ENCODE results near the gene COG2.
"Not testable (repeated sequence)": the region's sequence is repeated elsewhere in the genome, so short reads cannot be mapped to it uniquely, and the experiment has no call there.

The COG2 gene

DNA sequence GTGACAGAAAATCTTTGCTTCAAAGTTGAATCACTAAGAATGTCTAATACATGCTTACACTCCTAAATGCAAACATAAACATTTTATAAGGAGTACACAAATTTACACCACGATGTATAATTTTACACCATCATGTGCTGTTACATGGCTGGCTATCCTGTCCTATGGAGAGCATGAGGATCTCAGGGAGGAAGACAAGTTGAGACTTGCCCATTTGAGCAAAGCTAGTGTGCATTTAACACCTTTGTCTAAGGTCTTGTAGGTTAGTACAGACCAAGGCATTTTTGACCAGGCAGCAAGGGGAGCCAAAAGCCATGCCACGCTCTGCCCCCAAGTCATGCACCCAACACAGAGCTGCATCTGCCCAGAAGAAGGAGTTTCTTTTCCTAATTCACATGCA lies 14.5 kb upstream of the COG2 start:
- DNase-seq (ENCODE audit: low read depth): no peak

DNA sequence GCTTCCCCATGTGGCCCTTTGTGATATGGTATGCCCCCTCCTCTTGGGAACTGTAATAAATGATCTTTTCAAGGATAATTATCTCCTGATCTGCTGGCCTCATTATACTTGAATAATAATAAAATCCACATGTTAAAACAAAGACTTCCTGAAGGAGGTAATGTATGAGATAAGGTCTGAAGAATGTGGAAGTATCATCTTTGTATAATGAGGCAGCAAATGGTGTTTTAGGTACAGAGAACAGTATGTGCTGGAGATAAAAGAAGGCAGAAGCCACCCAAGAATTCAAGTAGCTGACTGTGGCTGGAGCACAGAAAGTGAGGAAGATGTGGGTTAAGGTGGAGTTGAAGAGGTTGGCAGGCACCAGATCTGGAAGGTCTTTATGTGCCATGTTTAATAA lies 12.8 kb upstream of the COG2 start:
- DNase-seq (ENCODE audit: low read depth): peak; percentile 58

DNA sequence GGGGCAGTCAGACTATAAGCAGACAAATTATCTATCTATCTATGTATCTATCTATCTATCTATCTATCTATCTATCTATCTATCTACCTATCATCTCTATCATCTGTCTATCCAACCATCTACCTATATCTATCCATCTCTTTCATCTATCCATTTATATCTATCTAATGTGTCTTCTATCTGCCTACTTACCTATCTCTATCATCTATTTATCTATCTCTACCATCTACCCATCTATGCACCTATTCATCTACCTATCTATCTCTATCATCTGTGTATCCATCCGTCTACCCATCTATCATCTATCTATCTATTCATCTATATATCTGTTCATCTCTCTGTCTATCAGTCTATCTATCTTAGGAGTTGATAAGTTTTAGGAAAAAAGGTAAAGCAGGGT lies 10.8 kb upstream of the COG2 start:
- DNase-seq (ENCODE audit: low read depth): no peak

DNA sequence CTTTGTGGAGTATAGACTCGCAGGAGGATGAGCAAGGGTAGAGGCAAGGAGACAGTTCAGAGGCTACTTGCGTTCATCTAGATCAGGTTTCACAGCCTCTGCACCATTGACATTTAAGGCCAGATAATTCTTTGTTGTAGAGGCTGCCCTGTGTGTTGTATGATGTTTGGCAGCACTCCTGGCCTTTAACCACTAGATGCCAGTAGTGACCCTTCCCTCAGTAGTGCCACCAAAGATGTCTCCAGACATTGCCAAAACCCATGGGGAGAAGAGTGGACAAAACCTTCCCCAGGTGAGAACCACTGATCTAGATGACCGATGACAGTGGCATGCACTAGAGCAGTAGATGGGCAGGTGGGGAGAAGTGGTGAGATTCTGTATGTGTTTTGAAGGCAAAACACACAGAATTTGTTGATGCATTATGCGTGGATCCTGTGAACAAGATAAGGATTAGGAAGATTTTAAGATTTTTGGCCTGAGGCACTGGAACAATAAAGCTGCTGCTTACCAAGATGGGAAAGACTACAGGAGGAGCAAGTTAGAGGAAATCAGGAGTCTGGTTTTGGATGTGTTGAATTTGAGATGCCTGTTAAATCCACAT lies 9.9 kb upstream of the COG2 start:
- DNase-seq (ENCODE audit: low read depth): peak; percentile 41

DNA sequence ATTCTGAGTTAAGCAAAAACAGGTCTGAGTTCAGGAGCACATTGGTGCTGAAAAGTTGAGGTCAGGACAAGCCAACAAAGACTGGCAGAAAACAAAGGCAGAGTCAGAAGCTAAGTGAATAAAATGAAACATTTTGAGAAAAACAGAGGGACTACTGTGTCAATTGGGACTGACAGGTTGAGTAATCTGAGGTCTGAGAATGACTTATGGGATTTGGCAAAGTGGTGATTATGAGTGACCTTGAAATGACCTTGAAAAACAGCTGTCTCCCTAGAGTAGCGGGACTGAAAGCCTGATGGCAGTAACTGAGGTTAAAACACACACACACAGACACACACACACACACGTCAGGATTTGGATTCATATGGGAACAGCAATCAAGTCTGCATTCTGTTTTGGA lies 8.8 kb upstream of the COG2 start:
- DNase-seq (ENCODE audit: low read depth): peak; percentile 13

DNA sequence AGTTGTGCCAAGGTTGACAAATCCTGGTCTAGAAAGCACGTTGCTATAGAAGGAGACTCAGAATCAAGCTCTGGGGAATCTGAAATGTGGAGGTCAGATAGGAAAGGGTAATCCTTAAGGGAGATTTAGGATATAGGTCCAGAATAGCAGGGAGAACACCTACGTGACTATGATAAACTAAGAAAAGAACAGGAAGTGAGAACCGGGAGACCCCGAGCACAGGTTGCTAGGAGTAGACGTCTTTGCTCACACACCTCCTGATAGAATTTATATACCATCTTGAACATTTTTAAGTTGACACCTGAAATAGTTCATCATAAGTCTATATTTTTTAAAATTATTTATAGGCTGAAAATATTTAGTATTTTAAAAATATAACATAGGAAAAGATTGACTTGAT lies 7.9 kb upstream of the COG2 start:
- DNase-seq (ENCODE audit: low read depth): no peak

DNA sequence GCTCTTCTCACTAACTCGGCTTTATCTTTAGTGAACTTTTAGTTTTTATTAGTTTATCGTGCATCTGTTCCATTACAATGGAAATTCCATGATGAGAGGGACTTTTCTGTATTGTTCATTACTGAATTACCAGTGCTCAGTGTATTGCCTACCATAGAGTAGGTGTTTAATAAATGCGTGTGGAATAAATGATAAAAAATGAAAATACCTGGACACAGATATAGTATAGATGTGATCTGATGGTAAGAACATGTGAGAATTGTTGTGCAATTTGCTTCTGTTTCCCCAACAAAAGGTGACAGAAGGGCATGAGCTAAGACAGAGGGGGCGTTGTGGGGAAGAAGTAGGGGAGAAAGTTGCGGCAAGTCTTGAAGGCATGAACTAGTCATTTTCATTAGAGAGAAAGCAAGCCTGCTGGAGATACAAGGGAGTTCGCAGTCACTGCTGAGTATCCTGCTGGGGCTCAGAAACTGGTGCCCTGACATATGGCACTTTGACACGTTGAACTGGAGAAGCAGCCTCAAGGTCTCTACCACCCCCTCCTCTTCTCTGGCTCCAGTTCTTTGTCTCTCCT lies 5.6 kb upstream of the COG2 start:
- no peak for DNase-seq (ENCODE audit: low read depth)

DNA sequence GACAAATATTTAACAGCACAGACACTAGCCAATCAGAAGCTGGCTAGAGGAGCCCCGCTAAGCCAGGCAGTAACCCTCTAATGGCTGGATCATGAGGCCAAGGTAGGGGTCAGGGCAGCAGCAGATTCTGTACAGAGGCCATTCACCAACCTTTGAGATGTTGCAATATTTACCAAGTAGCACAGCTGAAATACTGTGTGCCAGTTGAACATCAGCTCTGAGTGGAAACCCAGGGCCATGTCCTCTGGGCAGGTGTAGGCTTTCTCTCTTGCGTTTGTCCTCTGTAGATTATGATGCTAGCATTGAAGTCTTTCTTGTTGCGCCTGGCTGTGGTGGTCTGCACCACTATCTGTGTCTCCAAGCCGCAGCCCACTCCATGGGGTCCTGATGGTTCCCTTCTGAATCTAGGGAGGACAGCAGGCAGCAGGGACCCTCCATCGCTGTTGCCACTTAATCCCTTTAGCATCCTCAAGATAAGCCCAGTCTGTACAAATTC lies 2.5 kb upstream of the COG2 start:
- DNase-seq (ENCODE audit: low read depth): no peak

DNA sequence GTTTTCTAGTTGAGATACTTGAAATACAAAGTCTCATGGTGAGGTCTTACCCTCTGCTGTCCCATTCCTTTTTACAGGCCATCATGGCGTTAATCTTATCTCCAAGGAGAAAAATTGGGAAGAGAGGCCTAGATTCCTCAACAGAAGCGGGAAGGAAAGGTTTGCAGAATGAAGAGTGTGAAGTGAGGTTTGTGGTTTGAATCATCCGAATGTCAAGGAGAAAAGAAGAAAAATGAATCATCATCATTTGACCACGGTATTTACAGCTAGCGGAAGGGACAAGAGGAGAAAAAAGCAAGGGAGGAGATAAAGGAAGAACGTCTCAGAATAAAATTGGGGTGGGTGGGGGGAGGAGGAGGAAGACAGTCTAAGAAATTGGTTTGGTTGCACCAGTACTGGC lies 935 bp upstream of the COG2 start:
- DNase-seq (ENCODE audit: low read depth): peak; percentile 67

DNA sequence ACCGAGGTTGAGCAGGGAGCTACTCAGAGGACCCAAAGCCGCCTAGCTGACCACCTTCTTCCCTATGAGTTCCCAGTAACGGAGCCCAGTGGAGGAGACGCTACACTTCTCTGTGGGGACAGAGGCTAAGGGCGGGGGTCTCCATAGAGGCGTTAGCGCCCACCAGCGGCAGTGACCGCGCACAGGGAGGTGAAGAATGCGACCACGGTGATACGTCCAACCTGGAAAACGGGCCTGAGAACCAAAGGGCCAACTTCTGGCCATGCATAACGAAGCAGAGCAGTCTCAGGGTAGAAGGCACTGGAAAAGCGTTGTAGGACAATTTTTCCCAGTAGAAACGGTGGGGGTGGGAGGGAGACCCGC lies 400 bp upstream of the COG2 start:
- no peak for DNase-seq (ENCODE audit: low read depth)

DNA sequence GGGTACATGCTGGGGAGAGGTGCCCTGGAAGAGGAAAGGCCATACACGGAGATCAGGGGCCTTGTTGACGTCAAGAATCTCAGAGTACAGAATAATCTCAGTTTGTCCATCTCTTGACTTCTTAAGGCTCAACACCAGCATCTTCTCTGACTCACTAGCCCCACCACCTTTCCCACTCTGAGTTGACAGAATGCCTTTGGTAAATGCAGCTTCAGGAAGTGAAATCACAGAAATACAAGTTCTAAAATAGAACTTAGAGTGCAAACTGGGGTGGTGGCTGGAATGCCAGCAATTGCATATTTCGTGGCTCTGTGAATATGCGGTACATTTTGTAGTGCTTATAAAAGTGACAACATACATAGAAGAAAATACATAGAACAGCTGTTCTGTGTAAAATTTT lies 1.6 kb downstream of the COG2 start:
- DNase-seq (ENCODE audit: low read depth): peak; percentile 40

DNA sequence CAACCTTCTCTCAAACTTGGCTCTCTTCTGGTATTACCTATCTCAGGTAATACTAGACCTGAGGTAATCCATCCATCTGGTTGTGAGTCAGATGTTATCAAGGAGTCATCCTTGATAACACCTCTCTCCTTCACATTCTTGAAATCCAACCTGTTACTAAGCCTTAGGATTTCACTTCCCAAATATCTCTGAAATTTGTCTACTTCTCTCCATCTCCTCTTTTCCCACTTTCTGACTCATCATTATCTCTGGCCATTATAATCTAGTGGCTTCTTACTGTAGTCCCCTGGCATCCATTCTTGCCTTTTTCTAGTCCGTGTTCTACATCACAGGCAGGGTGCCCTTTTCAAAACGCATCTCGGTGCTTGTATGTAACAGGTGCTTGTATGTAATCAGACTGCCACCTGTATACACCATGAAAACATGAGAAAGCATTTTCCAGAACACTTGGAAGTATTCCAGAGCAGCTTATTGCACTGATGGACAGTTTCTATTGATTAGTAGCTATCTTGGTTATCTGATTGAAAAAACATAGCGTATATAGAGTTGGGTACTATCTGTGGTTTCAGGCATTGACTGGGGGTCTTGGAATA lies 4.5 kb downstream of the COG2 start:
- no peak for DNase-seq (ENCODE audit: low read depth)

DNA sequence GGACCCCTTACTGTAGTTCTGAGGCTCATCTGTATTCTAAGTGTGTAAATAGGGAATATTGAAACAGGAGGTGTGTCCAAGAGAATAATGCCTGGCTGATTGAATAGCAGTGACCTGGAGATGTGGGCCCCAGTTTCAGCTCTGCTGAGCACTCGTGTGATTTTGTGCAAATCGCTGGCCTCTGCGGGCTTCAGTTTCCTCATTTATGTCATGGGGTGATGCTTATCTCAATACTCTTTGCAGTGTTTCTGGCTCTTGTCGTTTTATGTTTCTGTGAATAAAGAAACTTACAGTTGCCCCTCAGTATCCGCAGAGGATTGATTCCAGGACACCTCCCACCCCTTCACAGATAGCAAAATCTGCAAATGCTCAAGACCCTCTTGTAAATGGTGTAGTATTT lies 5.0 kb downstream of the COG2 start:
- DNase-seq (ENCODE audit: low read depth): no peak

DNA sequence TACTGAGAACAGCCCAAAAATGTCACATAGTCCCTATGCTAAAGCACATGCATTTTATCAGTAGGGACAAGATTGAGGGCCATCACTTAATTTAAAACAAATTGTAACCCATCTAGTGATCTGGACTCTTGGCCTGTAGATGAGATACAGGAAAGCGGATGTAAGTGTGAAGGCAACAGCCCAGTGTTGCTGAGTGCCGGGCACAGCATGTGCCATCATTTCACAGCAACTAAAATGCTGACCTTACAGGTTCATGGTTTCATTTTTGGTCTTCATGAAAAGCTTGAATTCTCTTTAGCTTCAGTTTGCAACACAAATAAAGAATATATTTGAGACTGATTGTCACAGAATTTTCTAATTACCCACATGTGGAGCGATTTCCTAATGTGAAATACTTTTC lies 5.8 kb downstream of the COG2 start:
- no peak for DNase-seq (ENCODE audit: low read depth)

DNA sequence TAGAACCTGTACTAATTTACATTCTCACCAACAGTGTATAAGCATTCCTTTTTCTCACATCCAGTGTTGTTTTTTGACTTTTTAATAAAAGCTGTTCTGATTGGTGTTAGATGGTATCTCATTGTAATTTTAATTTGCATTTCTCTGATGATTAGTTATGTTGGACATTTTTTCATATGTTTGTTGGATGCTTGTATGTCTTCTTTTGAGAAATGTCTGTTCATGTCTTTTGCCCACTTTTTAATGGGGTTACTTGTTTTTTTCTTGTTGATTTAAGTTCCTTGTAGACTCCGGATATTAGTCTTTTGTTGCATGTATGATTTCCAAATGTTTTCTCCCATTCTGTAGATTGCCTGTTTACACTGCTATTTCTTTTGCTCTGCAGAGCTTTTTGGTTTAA lies 8.0 kb downstream of the COG2 start:
- DNase-seq (ENCODE audit: low read depth): no peak

DNA sequence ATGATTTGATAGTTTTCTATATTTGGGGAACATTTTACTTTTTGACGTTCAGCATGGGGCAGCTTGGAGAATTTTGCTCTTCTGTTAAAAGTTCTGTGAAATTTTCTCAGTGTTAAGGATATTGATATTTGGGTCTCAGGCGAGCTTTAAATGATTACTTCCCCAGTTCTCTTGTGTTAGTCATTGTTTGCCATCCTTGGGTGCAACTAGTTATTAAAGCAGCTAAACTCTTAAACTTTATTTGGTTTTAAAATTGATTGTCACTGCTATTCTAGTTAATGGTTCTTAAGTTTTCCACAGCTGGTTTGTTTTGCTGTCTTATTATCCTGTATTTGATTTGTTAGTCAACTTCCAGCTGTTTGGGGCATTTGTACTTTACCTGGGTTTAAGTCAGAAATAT lies 9.0 kb downstream of the COG2 start:
- no peak for DNase-seq (ENCODE audit: low read depth)

DNA sequence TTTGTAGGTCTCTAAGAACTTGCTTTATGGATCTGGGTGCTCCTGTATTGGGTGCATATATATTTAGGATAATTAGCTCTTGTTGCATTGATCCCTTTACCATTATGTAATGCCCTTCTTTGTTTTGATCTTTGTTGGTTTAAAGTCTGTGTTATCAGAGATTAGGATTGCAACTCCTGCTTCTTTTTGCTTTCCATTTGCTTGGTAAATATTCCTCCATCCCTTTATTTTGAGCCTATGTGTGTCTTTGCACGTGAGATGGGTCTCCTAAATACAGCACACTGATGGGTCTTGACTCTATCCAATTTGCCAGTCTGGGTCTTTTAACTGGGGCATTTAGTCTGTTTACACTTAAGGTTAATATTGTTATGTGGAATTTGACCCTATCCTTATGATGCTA lies 14.4 kb downstream of the COG2 start:
- DNase-seq (ENCODE audit: low read depth): not testable (repeated sequence)

DNA sequence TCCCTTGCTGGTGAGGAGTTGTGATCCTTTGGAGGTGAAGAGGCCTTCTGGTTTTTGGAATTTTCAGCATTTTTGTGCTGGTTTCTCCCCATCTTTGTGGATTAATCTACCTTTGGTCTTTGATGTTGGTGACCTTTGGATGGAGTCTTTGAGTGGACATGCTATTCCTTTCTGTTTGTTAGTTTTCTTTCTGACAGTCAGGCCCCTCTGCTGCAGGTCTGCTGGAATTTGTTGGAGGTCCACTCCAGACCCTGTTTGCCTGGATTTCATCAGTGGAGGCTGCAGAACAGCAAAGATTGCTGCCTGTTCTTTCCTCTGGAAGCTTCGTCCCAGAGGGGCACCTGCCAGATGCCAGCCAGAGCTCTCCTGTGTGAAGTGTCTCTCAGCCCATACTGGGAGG lies 15.8 kb downstream of the COG2 start:
- not testable (repeated sequence) for DNase-seq (ENCODE audit: low read depth)

DNA sequence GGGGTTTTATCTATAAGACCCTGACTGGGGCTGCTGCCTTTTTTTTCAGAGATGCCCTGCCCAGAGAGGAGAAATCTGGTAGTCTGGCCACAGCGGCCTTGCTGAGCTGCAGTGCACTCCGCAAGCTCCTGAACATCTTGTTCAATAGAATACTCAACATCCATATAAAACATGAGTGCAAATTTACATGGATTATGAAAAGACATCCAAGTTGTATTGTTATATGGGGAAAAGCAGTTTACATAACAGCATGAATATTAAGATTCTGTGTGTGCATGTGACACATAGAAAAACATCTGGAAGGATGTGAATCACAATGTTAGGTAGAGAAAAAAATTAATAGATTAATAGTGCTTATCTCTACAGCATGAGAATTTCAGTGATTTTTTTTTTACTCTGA lies 16.4 kb downstream of the COG2 start:
- DNase-seq (ENCODE audit: low read depth): no peak

DNA sequence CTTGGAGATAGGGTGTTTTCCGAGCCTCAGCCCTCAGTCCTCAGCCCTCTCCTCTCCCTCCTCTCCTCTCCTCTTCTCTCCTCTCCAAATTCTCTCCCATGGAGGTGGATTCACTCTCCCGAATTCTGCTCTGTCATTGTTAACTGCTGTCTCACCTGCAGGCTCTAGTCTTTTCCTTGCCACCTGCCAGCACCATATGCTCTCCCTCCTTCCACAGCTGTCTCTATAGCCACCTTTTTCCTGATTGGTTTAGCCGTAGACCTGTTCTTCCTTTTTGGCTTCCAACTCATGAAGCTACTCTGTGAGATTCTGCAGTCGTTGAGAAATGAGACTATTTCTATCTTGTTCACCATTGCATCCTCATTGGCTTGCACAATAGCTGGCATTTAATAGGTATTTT lies 19.7 kb downstream of the COG2 start:
- peak; percentile 26 for DNase-seq (ENCODE audit: low read depth)

DNA sequence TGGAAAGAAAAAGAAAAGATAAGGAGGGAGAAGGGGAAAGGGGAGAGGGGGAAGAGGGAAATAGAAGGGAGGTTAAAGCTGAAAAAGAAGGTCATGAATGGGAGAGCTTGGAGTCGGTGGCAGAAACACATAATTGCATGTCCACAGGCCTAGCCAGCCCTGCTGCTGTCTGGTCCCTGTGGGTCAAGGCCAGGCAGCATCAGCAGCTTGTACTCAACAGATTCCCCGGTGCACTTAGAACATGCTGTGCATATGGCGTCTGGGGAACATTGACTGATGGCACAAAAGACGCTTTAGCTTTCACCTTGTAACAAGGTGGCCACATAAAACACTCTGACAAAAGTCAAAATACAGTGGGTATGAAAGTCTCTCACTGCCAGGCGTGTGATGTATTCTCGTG lies 25.9 kb downstream of the COG2 start:
- no peak for DNase-seq (ENCODE audit: low read depth)

DNA sequence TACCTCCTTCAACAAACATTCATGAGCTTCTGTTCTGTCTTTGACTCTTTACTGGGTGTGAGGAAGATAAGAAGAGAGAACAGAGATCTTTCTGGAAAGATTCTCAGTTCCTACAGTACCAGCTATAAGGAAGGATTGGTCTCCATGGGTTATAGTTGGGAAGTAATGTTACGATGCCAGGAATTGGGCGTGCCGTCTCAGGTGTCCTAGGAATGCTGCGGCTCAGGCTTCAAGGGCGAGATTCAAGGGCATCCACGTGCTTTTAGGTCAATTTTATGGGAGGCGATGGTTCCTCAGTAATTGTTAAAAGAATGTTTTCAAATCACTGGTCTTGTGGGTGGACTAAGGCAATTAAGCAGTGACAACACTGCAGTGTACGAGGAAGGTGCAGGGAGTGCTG lies 27.3 kb downstream of the COG2 start:
- DNase-seq (ENCODE audit: low read depth): no peak

DNA sequence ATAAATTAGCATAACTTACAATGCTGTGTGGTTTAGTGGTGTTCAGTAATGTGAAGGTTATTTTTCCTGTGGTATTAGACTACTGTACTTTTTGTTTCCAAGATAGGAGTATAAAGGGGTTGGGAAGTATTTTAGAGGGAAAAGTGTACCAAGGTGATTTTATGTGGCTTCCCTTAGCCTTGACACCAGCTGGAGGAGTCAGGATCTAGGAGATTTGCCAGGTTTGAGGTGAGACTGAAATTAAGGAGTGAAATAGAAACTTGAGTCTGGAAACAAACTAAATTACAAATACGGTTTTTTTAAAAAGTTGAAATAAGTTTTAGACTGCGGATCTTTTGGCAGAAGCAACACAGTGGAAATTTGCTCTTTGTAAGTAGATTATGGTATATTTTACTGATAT lies 32.3 kb downstream of the COG2 start:
- DNase-seq (ENCODE audit: low read depth): no peak

DNA sequence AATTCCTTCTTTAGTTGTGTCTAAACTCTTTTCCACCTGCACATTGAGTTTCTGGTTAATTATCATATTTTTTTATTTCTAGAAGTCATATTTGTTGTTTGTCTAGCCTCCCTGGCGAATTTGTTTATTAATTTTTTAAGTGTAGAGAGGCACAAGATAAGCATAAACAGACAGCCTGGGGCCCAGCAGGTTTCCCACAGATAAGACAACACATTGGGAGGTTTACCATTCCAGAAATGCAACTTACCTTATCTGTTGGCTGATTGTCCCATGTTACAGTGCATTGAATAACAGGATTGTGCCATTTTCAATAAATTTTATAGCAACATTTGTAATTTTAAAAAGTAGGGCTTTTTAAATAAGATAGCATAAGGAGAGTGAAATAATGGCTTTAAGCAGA lies 34.9 kb downstream of the COG2 start:
- no peak for DNase-seq (ENCODE audit: low read depth)

All from amniotic epithelial cell (primary cell).